ENCODE data around the gene PCBP3. TPM values are rescaled to one million over a fixed set of nuclear protein-coding genes. Genes with fewer than 3 reads are reported as not detected.

Gene PCBP3
- total RNA-seq, 6 experiments from 2014 or later = 0.37 to 1.5 (median 0.69) TPM

- DNase-seq (no peak), ATAC-seq (no peak)
- no peaks in the 10 kb centered on the region for H3K9me3 ChIP-seq
- no peak for TF ChIP-seq CTCF (IDR thresholded peaks at IDR 0.05)
- H3K27me3 ChIP-seq = no peaks in the 10 kb centered on the region
- no peak overlapping the region for H3K4me3 ChIP-seq
- 33% methylated on average over 1 of the region's 1 CpG for WGBS (ENCODE audit: insufficient coverage, low coverage, low lambda C conversion rate, missing lambda C conversion rate)
- H3K4me1 ChIP-seq = no peaks in the 10 kb centered on the region
- no peak overlapping the region for H3K27ac ChIP-seq
- H3K36me3 ChIP-seq = no peaks in the 10 kb centered on the region
- intact Hi-C loops (cut with DNase I) = no loop called here
These were observed 283.5 kb downstream of the PCBP3 start for GRCh38 chr21:45927032-45927431.

- intact Hi-C loops (cut with DNase I) = no loop called here
- Histone ChIP-seq H3K27ac (no peak overlapping the region), H3K9me3 (no peaks in the 10 kb centered on the region), H3K4me1 (no peaks in the 10 kb centered on the region), H3K4me3 (no peak overlapping the region), H3K27me3 (no peaks in the 10 kb centered on the region), H3K36me3 (no peaks in the 10 kb centered on the region)
- DNase-seq = peak in 2 of 3 donors; percentile 8 to 36
- 71% methylated on average over 4 of the region's 34 CpGs for WGBS (ENCODE audit: insufficient coverage, low coverage, low lambda C conversion rate, missing lambda C conversion rate)
- TF ChIP-seq CTCF (IDR thresholded peaks at IDR 0.05) (no peak), POLR2A (IDR thresholded peaks at IDR 0.05) (no peak)
- ATAC-seq = peak in 1 of 4 donors; percentile 31
These were observed 284.6 kb downstream of the PCBP3 start for GRCh38 chr21:45927851-45928850.

- Histone ChIP-seq H3K9me3 (no peaks in the 10 kb centered on the region), H3K36me3 (no peaks in the 10 kb centered on the region), H3K4me3 (no peak overlapping the region), H3K27ac (no peak overlapping the region), H3K27me3 (no peaks in the 10 kb centered on the region), H3K4me1 (no peaks in the 10 kb centered on the region)
- TF ChIP-seq CTCF (IDR thresholded peaks at IDR 0.05) = no peak
- TF ChIP-seq POLR2A (IDR thresholded peaks at IDR 0.05) = no peak
- DNase-seq (peak in 1 of 3 donors; percentile 25), ATAC-seq (no peak)
- intact Hi-C loops (cut with DNase I) = no loop called here
- 78% methylated on average over 3 of the region's 11 CpGs for WGBS (ENCODE audit: insufficient coverage, low coverage, low lambda C conversion rate, missing lambda C conversion rate)
These were observed 285.9 kb downstream of the PCBP3 start for GRCh38 chr21:45929449-45929848.

- intact Hi-C loops (cut with DNase I) = no loop called here
- Histone ChIP-seq H3K9me3 (no peaks in the 10 kb centered on the region), H3K27me3 (no peaks in the 10 kb centered on the region), H3K4me1 (no peaks in the 10 kb centered on the region), H3K27ac (no peak overlapping the region), H3K36me3 (no peaks in the 10 kb centered on the region), H3K4me3 (no peak overlapping the region)
- ATAC-seq = no peak
- peak in 1 of 3 donors; percentile 25 for DNase-seq
- no peak for TF ChIP-seq POLR2A (IDR thresholded peaks at IDR 0.05)
- no peak for TF ChIP-seq CTCF (IDR thresholded peaks at IDR 0.05)
- no CpG with 5 or more reads among the region's 16 CpGs for WGBS (ENCODE audit: insufficient coverage, low coverage, low lambda C conversion rate, missing lambda C conversion rate)
These were observed 286.8 kb downstream of the PCBP3 start for GRCh38 chr21:45930231-45930760.

Data from right lobe of liver (tissue), 6 donors.